Aorta (tissue), 5 donors: ENCODE measurements around the gene KCNQ4. TPM values are rescaled to one million over a fixed set of nuclear protein-coding genes. Genes with fewer than 3 reads are reported as not detected.

ENCODE experiments used
- ATAC-seq: fragments of 200-7000 bp; cut with Tn5 transposase; one replicate; pipeline ENCODE4 v1.9.1; 2022; ENCODE audit warnings: moderate library complexity; ENCODE audit not compliant: low FRiP score
- DNase-seq, 2 donors: peaks; one replicate each; pipeline ENCODE4 v3.0.0-alpha.2; 2020
- H3K27ac ChIP-seq, 2 donors: one replicate each; pipeline ENCODE4 v1.5.1; 2013; ENCODE audit warnings: low read length in 2 of 2, mild to moderate bottlenecking in 2 of 2, moderate library complexity in 2 of 2, control low read depth in 1 of 2, inconsistent platforms in 1 of 2, low read depth in 1 of 2
- H3K27me3 ChIP-seq, 2 donors: one replicate each; pipeline ENCODE4 v1.6.1; 2013; ENCODE audit warnings: control low read depth in 1 of 2, low read length in 1 of 2, mild to moderate bottlenecking in 1 of 2, moderate library complexity in 1 of 2; ENCODE audit not compliant: insufficient read depth in 2 of 2, control insufficient read depth in 1 of 2
- H3K36me3 ChIP-seq, 2 donors: one replicate each; pipeline ENCODE4 v1.6.1; 2013; ENCODE audit warnings: control low read depth in 1 of 2, low read length in 1 of 2, mild to moderate bottlenecking in 1 of 2; ENCODE audit not compliant: insufficient read depth in 2 of 2, control insufficient read depth in 1 of 2
- H3K4me1 ChIP-seq, 2 donors: one replicate each; pipeline ENCODE4 v1.6.1; 2013; ENCODE audit warnings: low read length in 2 of 2, control low read depth in 1 of 2, mild to moderate bottlenecking in 1 of 2, moderate library complexity in 1 of 2; ENCODE audit not compliant: insufficient read depth in 2 of 2, control insufficient read depth in 1 of 2
- H3K4me3 ChIP-seq, 2 donors: one replicate each; pipeline ENCODE4 v1.5.1; 2013; ENCODE audit warnings: low read length in 2 of 2, control low read depth in 1 of 2, mild to moderate bottlenecking in 1 of 2
- H3K9me3 ChIP-seq: one replicate; pipeline ENCODE4 v1.6.1; 2013; ENCODE audit warnings: mild to moderate bottlenecking, low read length; ENCODE audit not compliant: control insufficient read depth
- WGBS, 2 donors: extraction: QIAGEN DNeasy Blood & Tissue Kit; methylation state at CpG; one replicate each; pipeline ENCODE4 v1.1.7; 2013; 5-methylcytosine and 5-hydroxymethylcytosine counted together
- intact Hi-C, 2 donors: fragments of 100-400 bp; cut with DNase I; formaldehyde crosslinking; loops; one replicate each; pipeline versions ENCODE4 v1.14.2 to v1.15.0; 2022
- polyA plus RNA-seq, 2 donors: library from polyadenylated mRNA; stranded (reverse); fragments of 200-250 nt; gene quantifications; one replicate each; pipeline ENCODE4 v1.2.3, GENCODE V29; 2013
- total RNA-seq, 2 donors: library from RNA; stranded (reverse); fragmentation: NEBNext Ultra II Directional; extraction: Animal tissue kit (Norgen Biotek cat#: 25700); gene quantifications; one replicate each; pipeline ENCODE4 v1.2.1, GENCODE V29; 2021
- donor health status: healthy with polysubstance abuse.
- donor health status: Bipolar disorder and iron deficiency.
- donor health status: DM: no; HTN: no; CAD: no.
- donor health status: DM: no; HTN: no; CAD: no.
- donor health status: DM: yes; HTN: yes; CAD: no.

The KCNQ4 gene
- total and polyA plus RNA-seq, 4 donors: 0.88 to 10.0 (median 7.9) TPM

DNA sequence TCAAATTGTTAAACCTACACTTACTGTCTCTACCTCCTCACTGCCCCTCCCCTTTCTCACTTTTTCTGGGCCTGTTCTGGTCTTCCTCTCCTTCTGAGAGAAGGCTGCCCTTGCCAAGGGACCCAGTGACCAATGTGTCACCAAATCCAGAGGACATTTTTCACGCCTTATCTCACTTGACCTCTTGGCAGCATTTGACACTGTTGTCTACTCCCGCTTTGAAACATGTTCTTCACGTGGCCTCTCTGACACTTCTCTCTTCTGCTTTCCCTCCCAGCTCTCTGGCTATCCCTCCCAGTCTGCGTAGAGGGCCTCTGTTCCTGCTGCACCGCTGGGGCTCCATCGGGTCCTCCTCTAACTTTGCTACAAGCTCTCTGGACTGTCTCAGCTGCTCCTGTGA lies 25.3 kb downstream of the KCNQ4 start:
- Histone ChIP-seq H3K4me3 (no peak overlapping the region), H3K4me1 (peaks cover 4 to 6% of the 10 kb centered on the region in 2 donors), H3K9me3 (no peaks in the 10 kb centered on the region), H3K27me3 (no peaks in the 10 kb centered on the region), H3K27ac (no peak overlapping the region), H3K36me3 (no peaks in the 10 kb centered on the region)
- ATAC-seq: no peak
- intact Hi-C loops: loop anchor here in 1 of 2 donors (10.0 kb wide), 1 partner anchor 114 kb away; the partner anchor contains the start of gene NFYC
- WGBS, 2 donors: 50 to 64% methylated on average over 6 of the region's 6 CpGs
- no peak for DNase-seq

- Histone ChIP-seq H3K27me3 (no peaks in the 10 kb centered on the region), H3K27ac (no peak overlapping the region), H3K4me1 (peaks cover 2 to 6% of the 10 kb centered on the region in 2 donors), H3K36me3 (no peaks in the 10 kb centered on the region), H3K4me3 (no peak overlapping the region), H3K9me3 (no peaks in the 10 kb centered on the region)
- DNase-seq: no peak
- 84 to 85% methylated on average over 5 of the region's 5 CpGs for WGBS, 2 donors
- intact Hi-C loops: no loop called here
- ATAC-seq: no peak
Observed at GRCh38 chr1:40810927-40811326, 27.3 kb downstream of the KCNQ4 start.

GRCh38 chr1:40815420-40815819 lies 31.8 kb downstream of the KCNQ4 start:
- intact Hi-C loops: no loop called here
- ATAC-seq (no peak), DNase-seq (no peak)
- WGBS, 2 donors: 79 to 80% methylated on average over 9 of the region's 9 CpGs
- H3K4me1 ChIP-seq: no peaks in the 10 kb centered on the region
- no peaks in the 10 kb centered on the region for H3K27me3 ChIP-seq
- no peak overlapping the region for H3K27ac ChIP-seq
- H3K9me3 ChIP-seq: no peaks in the 10 kb centered on the region
- no peaks in the 10 kb centered on the region for H3K36me3 ChIP-seq
- H3K4me3 ChIP-seq: no peak overlapping the region

GRCh38 chr1:40817791-40818263 lies 34.2 kb downstream of the KCNQ4 start:
- no peaks in the 10 kb centered on the region for H3K9me3 ChIP-seq
- no peak overlapping the region for H3K27ac ChIP-seq
- H3K27me3 ChIP-seq: no peaks in the 10 kb centered on the region
- 91 to 92% methylated on average over 19 of the region's 19 CpGs for WGBS, 2 donors
- no peaks in the 10 kb centered on the region for H3K4me1 ChIP-seq
- ATAC-seq (no peak), DNase-seq (no peak)
- H3K4me3 ChIP-seq: no peak overlapping the region
- intact Hi-C loops: no loop called here
- no peaks in the 10 kb centered on the region for H3K36me3 ChIP-seq

- Histone ChIP-seq H3K27ac (no peak overlapping the region), H3K36me3 (no peaks in the 10 kb centered on the region), H3K4me1 (no peaks in the 10 kb centered on the region), H3K4me3 (no peak overlapping the region), H3K27me3 (no peaks in the 10 kb centered on the region), H3K9me3 (no peaks in the 10 kb centered on the region)
- DNase-seq: peak; percentile 72 to 84
- intact Hi-C loops: no loop called here
- peak; percentile 30 for ATAC-seq
- WGBS, 2 donors: 68% methylated on average over 50 to 59 of the region's 59 CpGs
Observed at GRCh38 chr1:40818264-40818961, 34.8 kb downstream of the KCNQ4 start.

- Histone ChIP-seq H3K9me3 (no peaks in the 10 kb centered on the region), H3K4me3 (no peak overlapping the region), H3K4me1 (no peaks in the 10 kb centered on the region), H3K27me3 (no peaks in the 10 kb centered on the region), H3K36me3 (no peaks in the 10 kb centered on the region), H3K27ac (no peak overlapping the region)
- ATAC-seq (no peak), DNase-seq (no peak)
- intact Hi-C loops: no loop called here
- 89 to 90% methylated on average over 21 to 26 of the region's 26 CpGs for WGBS, 2 donors
Observed at GRCh38 chr1:40819101-40819500, 35.5 kb downstream of the KCNQ4 start.

DNA sequence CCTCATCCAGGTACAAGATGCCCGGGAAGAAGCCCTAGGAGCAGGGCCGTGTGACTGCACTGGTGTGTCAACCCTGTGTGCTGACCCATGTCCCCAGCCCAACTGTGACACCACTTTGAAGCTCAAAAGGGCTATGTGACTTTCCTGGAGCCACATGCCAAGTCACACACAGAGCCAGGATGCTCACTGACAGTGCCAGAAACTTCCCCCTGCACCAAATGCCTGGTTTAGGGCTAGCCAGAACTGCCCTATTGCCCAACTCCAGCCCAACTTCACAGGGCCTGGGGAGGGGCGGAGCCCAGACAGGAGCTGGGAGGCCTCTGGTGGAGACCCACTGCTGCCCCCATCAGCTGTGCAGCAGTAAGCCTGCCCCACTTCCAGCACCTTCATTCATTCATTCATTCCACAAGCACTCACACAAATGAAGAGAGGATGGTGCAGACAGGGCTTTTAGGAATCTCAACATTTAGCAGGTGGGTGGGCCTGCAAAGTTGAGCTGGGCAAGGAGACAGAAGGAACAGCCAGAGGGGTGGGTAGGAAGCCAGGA lies 36.7 kb downstream of the KCNQ4 start:
- Histone ChIP-seq H3K36me3 (no peaks in the 10 kb centered on the region), H3K4me1 (no peaks in the 10 kb centered on the region), H3K27me3 (no peaks in the 10 kb centered on the region), H3K4me3 (no peak overlapping the region), H3K27ac (peak overlapping the region; percentile 31 to 75), H3K9me3 (no peaks in the 10 kb centered on the region)
- 25 to 42% methylated on average over 3 of the region's 3 CpGs for WGBS, 2 donors
- peak; percentile 58 for ATAC-seq
- intact Hi-C loops: loop anchor here in 1 of 2 donors (5.0 kb wide), 1 partner anchor 38 kb away; the partner anchor contains the start of gene KCNQ4
- DNase-seq: no peak

- 0 to 9% methylated on average over 6 of the region's 6 CpGs for WGBS, 2 donors
- ATAC-seq (peak; percentile 53), DNase-seq (peak in 1 of 2 donors; percentile 68)
- intact Hi-C loops: loop anchor here in 1 of 2 donors (5.0 kb wide), 1 partner anchor 39 kb away; the partner anchor contains the start of gene KCNQ4
- H3K36me3 ChIP-seq: no peaks in the 10 kb centered on the region
- H3K4me3 ChIP-seq: no peak overlapping the region
- H3K27me3 ChIP-seq: no peaks in the 10 kb centered on the region
- H3K9me3 ChIP-seq: no peaks in the 10 kb centered on the region
- peak overlapping the region; percentile 31 to 75 for H3K27ac ChIP-seq
- H3K4me1 ChIP-seq: no peaks in the 10 kb centered on the region
Observed at GRCh38 chr1:40820911-40821693, 37.5 kb downstream of the KCNQ4 start.
